GM12892 (cell line): ENCODE results near the gene DDA1.

Experiments used
- POLR2A ChIP-seq: IDR thresholded peaks from 2 replicates; pipeline ENCODE4 v1.6.1; 2011; ENCODE audit warnings: low read depth, low read length, control low read depth
- POLR2AphosphoS5 ChIP-seq: IDR thresholded peaks from 2 replicates; pipeline ENCODE4 v1.6.1; 2011; ENCODE audit warnings: low read depth, low read length, control low read depth
- TAF1 ChIP-seq: IDR thresholded peaks from 2 replicates; pipeline ENCODE4 v1.6.1; 2011; ENCODE audit warnings: low read depth, mild to moderate bottlenecking, control low read depth, low read length, borderline replicate concordance

DNA sequence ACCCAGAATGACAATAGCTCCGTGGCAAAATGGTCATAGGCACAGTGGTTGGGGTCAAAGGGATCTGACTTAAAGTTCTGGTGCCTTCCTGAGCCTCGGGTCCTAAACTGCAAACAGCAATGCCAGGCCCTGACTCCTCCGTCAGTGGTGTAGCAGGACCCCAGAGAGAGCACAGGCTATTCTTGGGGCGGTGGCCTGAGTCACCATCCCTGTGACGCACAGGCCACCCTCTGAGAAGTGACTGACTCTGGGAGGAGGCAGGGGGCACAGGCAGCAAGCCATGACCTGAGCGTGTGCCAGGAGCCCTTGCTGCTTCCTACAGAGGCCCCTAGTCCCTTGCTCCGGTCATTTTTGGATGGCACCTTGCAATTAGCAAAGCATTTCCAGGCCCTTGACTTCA is 49.0 kb downstream of the DDA1 start:
- TF ChIP-seq POLR2A, result no peak
- no peak for TF ChIP-seq POLR2AphosphoS5
- no peak for TF ChIP-seq TAF1
